ENCODE measurements around the gene NRXN3. TPM values are rescaled to one million over a fixed set of nuclear protein-coding genes. Genes with fewer than 3 reads are reported as not detected.

Gene NRXN3
- total RNA-seq, 1 donor from 2014 or later: 11.4 TPM

DNA sequence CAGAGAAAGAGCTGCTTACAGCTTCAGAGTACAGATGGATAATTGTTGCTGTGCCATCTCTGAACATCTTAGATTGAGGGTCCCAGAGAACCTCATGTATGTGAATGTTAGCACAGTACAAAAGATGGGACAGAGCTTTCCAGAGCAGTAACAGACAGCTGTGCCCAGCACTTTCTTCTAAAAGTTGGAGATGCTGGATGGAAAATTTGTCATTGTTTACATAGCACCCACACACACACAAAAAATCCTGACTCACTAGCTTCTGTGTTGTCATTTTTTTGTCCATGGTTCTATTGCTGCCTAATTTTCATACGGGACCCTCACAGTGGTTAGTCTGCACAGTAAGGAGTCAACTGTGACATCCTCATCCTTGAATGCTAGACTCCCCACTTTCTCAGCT is 1666.4 kb downstream of the NRXN3 start:
- Mint-ChIP-seq H3K4me1 (peaks cover 3% of the 10 kb centered on the region), H3K27me3 (ENCODE audit: low read depth) (no peaks in the 10 kb centered on the region), H3K27ac (no peak overlapping the region), H3K9me3 (no peaks in the 10 kb centered on the region), H3K4me3 (no peak overlapping the region), H3K36me3 (no peaks in the 10 kb centered on the region)
- TF ChIP-seq, protein P1, sequence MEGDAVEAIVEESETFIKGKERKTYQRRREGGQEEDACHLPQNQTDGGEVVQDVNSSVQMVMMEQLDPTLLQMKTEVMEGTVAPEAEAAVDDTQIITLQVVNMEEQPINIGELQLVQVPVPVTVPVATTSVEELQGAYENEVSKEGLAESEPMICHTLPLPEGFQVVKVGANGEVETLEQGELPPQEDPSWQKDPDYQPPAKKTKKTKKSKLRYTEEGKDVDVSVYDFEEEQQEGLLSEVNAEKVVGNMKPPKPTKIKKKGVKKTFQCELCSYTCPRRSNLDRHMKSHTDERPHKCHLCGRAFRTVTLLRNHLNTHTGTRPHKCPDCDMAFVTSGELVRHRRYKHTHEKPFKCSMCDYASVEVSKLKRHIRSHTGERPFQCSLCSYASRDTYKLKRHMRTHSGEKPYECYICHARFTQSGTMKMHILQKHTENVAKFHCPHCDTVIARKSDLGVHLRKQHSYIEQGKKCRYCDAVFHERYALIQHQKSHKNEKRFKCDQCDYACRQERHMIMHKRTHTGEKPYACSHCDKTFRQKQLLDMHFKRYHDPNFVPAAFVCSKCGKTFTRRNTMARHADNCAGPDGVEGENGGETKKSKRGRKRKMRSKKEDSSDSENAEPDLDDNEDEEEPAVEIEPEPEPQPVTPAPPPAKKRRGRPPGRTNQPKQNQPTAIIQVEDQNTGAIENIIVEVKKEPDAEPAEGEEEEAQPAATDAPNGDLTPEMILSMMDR (IDR thresholded peaks at IDR 0.05; ENCODE audit: unreplicated experiment): no peak
- DNase-seq (ENCODE audit: low spot score in 2 of 2, unreplicated experiment in 2 of 2): no peak

DNA sequence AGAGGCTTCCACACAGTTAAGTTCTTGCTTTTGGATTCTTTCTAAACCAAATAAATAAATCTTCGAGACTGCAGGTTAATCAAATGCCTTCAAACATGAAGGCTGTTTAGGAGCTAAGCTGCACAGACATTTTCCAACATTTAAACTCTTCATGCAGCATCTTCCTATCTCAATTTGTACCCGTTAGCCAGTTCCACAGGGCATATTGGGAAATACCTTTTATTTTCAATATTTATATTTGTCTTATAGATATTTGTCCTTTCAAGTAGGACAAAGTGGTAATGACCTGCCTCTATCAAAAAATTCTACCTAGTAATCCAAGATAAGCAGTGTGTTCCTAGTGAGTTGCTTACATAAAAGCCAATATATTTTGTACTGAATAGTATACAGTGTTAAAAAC is 1667.5 kb downstream of the NRXN3 start:
- no peaks in the 10 kb centered on the region for H3K27me3 Mint-ChIP-seq (ENCODE audit: low read depth)
- no peak for DNase-seq (ENCODE audit: low spot score in 2 of 2, unreplicated experiment in 2 of 2)
- H3K9me3 Mint-ChIP-seq: no peaks in the 10 kb centered on the region
- H3K4me1 Mint-ChIP-seq: peaks cover 3% of the 10 kb centered on the region
- no peak overlapping the region for H3K4me3 Mint-ChIP-seq
- no peak overlapping the region for H3K27ac Mint-ChIP-seq
- TF ChIP-seq, protein P1 (IDR thresholded peaks at IDR 0.05; ENCODE audit: unreplicated experiment): no peak
- no peaks in the 10 kb centered on the region for H3K36me3 Mint-ChIP-seq

DNA sequence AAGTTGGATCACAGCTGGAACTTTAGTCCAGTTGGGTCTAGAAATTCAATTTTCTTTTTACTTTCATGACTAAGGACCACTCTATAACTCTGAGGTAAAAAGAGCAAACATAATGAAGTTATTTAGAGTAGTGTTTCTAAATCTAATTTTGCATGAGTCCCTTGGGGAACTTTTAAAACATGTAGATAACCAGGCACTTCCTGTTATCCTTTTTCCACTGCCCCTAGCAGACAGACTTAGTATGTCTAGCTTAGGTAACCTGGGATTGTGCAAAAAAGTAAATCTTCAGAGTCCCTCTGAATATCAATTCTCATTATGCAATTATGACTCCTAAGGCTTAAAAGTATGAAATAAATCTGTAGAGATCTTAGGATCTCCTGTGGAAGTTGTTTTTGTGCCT is 1669.9 kb downstream of the NRXN3 start:
- Mint-ChIP-seq H3K27ac (no peak overlapping the region), H3K36me3 (no peaks in the 10 kb centered on the region), H3K4me3 (no peak overlapping the region), H3K9me3 (peaks cover 4% of the 10 kb centered on the region), H3K4me1 (peaks cover 3% of the 10 kb centered on the region), H3K27me3 (ENCODE audit: low read depth) (no peaks in the 10 kb centered on the region)
- DNase-seq (ENCODE audit: low spot score in 2 of 2, unreplicated experiment in 2 of 2): no peak
- TF ChIP-seq, protein P1 (IDR thresholded peaks at IDR 0.05; ENCODE audit: unreplicated experiment): no peak

DNA sequence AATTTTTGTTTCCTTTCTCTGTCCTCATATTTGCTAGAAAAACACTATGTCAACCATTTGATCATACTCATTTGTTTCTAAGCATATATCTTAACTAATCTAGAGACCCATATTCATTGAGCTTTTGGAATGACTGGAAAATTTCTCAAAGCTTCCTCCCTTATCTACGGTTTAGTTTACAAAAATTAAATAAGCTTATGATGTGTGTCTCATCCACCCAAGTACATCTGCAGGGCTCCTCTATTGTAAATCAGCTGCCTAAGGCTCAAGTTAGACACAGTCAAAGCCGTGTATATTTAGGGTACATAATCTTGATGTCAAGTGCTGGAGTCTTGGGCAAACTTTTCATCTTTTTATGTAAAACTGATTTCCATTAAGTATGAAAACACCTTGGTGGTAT is 1670.7 kb downstream of the NRXN3 start:
- TF ChIP-seq, protein P1 (IDR thresholded peaks at IDR 0.05; ENCODE audit: unreplicated experiment): no peak
- no peaks in the 10 kb centered on the region for H3K27me3 Mint-ChIP-seq (ENCODE audit: low read depth)
- peaks cover 4% of the 10 kb centered on the region for H3K9me3 Mint-ChIP-seq
- peaks cover 3% of the 10 kb centered on the region for H3K4me1 Mint-ChIP-seq
- DNase-seq (ENCODE audit: low spot score in 2 of 2, unreplicated experiment in 2 of 2): no peak
- H3K27ac Mint-ChIP-seq: no peak overlapping the region
- H3K4me3 Mint-ChIP-seq: no peak overlapping the region
- H3K36me3 Mint-ChIP-seq: no peaks in the 10 kb centered on the region

DNA sequence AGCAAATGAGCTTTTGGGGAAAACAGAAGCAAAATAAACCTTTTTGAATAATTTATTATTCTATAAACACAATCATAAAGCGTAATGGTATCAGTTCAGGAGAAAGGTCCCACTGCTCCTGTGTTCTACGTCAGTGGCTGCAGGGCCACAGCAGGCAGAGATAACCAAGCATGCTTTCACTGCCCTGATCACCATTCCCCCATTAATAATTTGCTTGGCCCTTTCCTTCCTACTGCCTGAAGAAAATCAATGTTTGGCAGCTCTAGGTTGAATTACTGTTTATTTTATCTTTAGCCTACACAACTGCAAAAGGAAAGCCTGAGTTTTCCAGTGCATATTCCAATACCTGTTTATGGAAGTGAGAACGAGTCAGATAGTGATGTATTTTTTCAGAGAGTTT is 1671.3 kb downstream of the NRXN3 start:
- Mint-ChIP-seq H3K27me3 (ENCODE audit: low read depth) (no peaks in the 10 kb centered on the region), H3K36me3 (no peaks in the 10 kb centered on the region), H3K27ac (no peak overlapping the region), H3K9me3 (peaks cover 4% of the 10 kb centered on the region), H3K4me1 (peaks cover 3% of the 10 kb centered on the region), H3K4me3 (no peak overlapping the region)
- TF ChIP-seq, protein P1 (IDR thresholded peaks at IDR 0.05; ENCODE audit: unreplicated experiment): no peak
- DNase-seq (ENCODE audit: low spot score in 2 of 2, unreplicated experiment in 2 of 2): no peak

GRCh38 chr14:79842270-79842669 is 1672.1 kb downstream of the NRXN3 start:
- Mint-ChIP-seq H3K27me3 (ENCODE audit: low read depth) (no peaks in the 10 kb centered on the region), H3K4me1 (peaks cover 3% of the 10 kb centered on the region), H3K4me3 (no peak overlapping the region), H3K9me3 (peaks cover 4% of the 10 kb centered on the region), H3K36me3 (no peaks in the 10 kb centered on the region), H3K27ac (no peak overlapping the region)
- DNase-seq (ENCODE audit: low spot score in 2 of 2, unreplicated experiment in 2 of 2): no peak
- TF ChIP-seq, protein P1 (IDR thresholded peaks at IDR 0.05; ENCODE audit: unreplicated experiment): no peak

All from mesothelial cell of epicardium (in vitro differentiated cells).